ENCODE results near the gene RAP1GAP2. TPM values are rescaled to one million over a fixed set of nuclear protein-coding genes. Genes with fewer than 3 reads are reported as not detected.

RAP1GAP2 gene
- total and polyA plus RNA-seq, 2 of the 8 experiments (the other 6 are each of a cell fraction or from before 2014, with no cell fraction given): 24.0 to 63.8 TPM

DNA sequence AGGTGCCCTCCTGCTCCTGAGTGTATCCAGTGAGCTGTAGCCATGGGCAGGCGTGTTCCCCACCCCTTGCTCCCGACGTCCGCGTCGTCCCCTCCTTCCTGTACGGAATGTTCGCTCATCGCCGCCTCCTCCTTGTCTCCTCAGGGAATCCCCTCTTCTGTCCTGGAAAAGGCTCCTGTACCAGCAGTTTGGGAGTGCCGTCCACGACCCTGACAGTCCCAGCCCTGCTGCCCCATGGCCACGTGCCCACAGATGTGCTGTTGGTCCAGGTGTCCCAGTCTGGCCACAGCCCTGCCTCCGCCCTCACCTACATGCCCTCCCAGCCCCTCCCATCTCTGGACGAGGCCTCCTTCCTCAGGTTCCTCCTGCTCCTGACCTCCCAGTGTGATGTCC lies 237.0 kb downstream of the RAP1GAP2 start (continued):
- TF ChIP-seq, protein P1, sequence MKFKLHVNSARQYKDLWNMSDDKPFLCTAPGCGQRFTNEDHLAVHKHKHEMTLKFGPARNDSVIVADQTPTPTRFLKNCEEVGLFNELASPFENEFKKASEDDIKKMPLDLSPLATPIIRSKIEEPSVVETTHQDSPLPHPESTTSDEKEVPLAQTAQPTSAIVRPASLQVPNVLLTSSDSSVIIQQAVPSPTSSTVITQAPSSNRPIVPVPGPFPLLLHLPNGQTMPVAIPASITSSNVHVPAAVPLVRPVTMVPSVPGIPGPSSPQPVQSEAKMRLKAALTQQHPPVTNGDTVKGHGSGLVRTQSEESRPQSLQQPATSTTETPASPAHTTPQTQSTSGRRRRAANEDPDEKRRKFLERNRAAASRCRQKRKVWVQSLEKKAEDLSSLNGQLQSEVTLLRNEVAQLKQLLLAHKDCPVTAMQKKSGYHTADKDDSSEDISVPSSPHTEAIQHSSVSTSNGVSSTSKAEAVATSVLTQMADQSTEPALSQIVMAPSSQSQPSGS (IDR thresholded peaks at IDR 0.05; ENCODE audit: low read length): no peak
- TF ChIP-seq KDM5A (IDR thresholded peaks at IDR 0.05; ENCODE audit: low read length): no peak
- no peak for TF ChIP-seq KDM4A (IDR thresholded peaks at IDR 0.05; ENCODE audit: low read depth, low read length, severe bottlenecking)
